Upper lobe of right lung (tissue), 1 donor: ENCODE data around the gene MAMDC2. TPM values are rescaled to one million over a fixed set of nuclear protein-coding genes. Genes with fewer than 3 reads are reported as not detected.
A peak's percentile ranks its signal among the peaks of the same experiment; 100 is the strongest.
"Not testable (repeated sequence)": the region's sequence is repeated elsewhere in the genome, so short reads cannot be mapped to it uniquely, and the experiment has no call there.

ENCODE experiments used
- ATAC-seq: fragments of 200-7000 bp; cut with Tn5 transposase; one replicate; pipeline ENCODE4 v1.9.1; 2020; ENCODE audit warnings: mild to moderate bottlenecking, moderate library complexity
- DNase-seq: peaks from one replicate; pipeline ENCODE4 v3.0.0-alpha.2; 2020
- H3K27ac ChIP-seq: fragments of 200-600 bp; one replicate; pipeline ENCODE4 v1.8.0; 2022
- H3K27me3 ChIP-seq: fragments of 200-600 bp; one replicate; pipeline ENCODE4 v1.8.0; 2022; ENCODE audit warnings: mild to moderate bottlenecking
- H3K36me3 ChIP-seq: fragments of 200-600 bp; one replicate; pipeline ENCODE4 v1.8.0; 2022
- H3K4me1 ChIP-seq: fragments of 200-600 bp; one replicate; pipeline ENCODE4 v1.8.0; 2022
- H3K4me3 ChIP-seq: fragments of 200-600 bp; one replicate; pipeline ENCODE4 v1.8.0; 2022; ENCODE audit warnings: mild to moderate bottlenecking
- H3K9me3 ChIP-seq: fragments of 200-600 bp; one replicate; pipeline ENCODE4 v1.8.0; 2022
- intact Hi-C: fragments of 100-400 bp; cut with DNase I; formaldehyde crosslinking; loops from one replicate; pipeline ENCODE4 v1.11.0; 2022
- total RNA-seq: library from RNA; stranded (reverse); fragmentation: NEBNext Ultra II Directional; extraction: Animal tissue kit (Norgen Biotek cat#: 25700); gene quantifications from one replicate; pipeline ENCODE4 v1.2.1, GENCODE V29; 2021
- TF ChIP-seq, protein P1 (sequence below): fragments of 200-600 bp; IDR thresholded peaks from one replicate; pipeline ENCODE4 v1.8.0; 2022; ENCODE audit warnings: antibody characterized with exemption
- donor health status: DM: no; HTN: yes; CAD: no; lungs with severe emphysema.

Gene MAMDC2
- total RNA-seq, 1 donor from 2014 or later, result 72.0 TPM

DNA sequence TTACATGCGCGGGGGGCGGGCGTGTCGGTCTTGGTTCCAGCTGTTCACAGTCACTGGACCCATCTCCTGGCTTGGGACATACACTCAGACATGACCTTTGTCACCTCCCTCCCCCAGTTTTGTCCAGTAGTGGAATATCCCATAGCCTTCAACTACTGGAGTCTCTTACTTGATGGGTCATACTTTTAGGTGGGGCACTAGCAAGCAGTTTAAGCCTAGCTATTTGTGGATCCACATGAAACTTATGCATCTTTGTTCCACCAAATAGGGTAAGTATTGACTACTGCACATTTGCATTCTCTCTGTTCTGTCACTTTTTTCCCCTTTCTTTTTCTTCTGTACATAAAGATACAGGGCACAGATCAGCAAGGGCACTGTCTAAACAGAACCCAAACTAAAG, 15.4 kb upstream of the MAMDC2 start:
- DNase-seq (no peak), ATAC-seq (no peak)
- Histone ChIP-seq H3K4me1 (no peaks in the 10 kb centered on the region), H3K27me3 (no peaks in the 10 kb centered on the region), H3K36me3 (no peaks in the 10 kb centered on the region), H3K27ac (no peak overlapping the region), H3K4me3 (no peak overlapping the region), H3K9me3 (no peaks in the 10 kb centered on the region)
- intact Hi-C loops, result no loop called here
- TF ChIP-seq, protein P1, sequence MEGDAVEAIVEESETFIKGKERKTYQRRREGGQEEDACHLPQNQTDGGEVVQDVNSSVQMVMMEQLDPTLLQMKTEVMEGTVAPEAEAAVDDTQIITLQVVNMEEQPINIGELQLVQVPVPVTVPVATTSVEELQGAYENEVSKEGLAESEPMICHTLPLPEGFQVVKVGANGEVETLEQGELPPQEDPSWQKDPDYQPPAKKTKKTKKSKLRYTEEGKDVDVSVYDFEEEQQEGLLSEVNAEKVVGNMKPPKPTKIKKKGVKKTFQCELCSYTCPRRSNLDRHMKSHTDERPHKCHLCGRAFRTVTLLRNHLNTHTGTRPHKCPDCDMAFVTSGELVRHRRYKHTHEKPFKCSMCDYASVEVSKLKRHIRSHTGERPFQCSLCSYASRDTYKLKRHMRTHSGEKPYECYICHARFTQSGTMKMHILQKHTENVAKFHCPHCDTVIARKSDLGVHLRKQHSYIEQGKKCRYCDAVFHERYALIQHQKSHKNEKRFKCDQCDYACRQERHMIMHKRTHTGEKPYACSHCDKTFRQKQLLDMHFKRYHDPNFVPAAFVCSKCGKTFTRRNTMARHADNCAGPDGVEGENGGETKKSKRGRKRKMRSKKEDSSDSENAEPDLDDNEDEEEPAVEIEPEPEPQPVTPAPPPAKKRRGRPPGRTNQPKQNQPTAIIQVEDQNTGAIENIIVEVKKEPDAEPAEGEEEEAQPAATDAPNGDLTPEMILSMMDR, result no peak

GRCh38 chr9:70030156-70030555, 13.5 kb upstream of the MAMDC2 start:
- H3K9me3 ChIP-seq, result no peaks in the 10 kb centered on the region
- H3K36me3 ChIP-seq, result no peaks in the 10 kb centered on the region
- intact Hi-C loops, result no loop called here
- TF ChIP-seq, protein P1, result no peak
- H3K27me3 ChIP-seq, result no peaks in the 10 kb centered on the region
- H3K4me3 ChIP-seq, result no peak overlapping the region
- DNase-seq (no peak), ATAC-seq (no peak)
- H3K4me1 ChIP-seq, result no peaks in the 10 kb centered on the region
- no peak overlapping the region for H3K27ac ChIP-seq

DNA sequence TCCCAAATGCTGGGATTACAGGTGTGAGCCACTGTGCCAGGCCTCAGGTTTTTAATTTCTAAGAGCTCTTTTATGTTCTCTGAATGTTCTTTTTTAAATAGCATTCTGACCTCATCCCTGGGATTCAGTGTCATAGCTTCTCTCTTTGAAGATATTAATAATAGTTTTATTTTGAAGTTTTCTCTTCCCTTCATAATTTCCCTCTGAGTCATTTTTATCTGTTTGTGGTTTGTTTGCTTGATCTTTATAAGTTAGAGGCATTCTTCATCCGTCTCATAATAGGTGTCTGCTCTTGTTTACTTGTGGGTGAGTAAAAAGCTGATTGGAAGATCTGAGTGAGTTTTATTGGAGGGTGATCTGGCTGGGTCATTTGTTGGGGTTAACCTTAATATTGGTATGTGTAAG, 12.5 kb upstream of the MAMDC2 start:
- DNase-seq (no peak), ATAC-seq (no peak)
- Histone ChIP-seq H3K36me3 (no peaks in the 10 kb centered on the region), H3K4me3 (no peak overlapping the region), H3K9me3 (no peaks in the 10 kb centered on the region), H3K4me1 (no peaks in the 10 kb centered on the region), H3K27ac (no peak overlapping the region), H3K27me3 (no peaks in the 10 kb centered on the region)
- TF ChIP-seq, protein P1, result no peak
- intact Hi-C loops, result no loop called here

GRCh38 chr9:70034271-70034711, 9.4 kb upstream of the MAMDC2 start:
- Histone ChIP-seq H3K4me3 (no peak overlapping the region), H3K36me3 (no peaks in the 10 kb centered on the region), H3K27ac (no peak overlapping the region), H3K4me1 (no peaks in the 10 kb centered on the region), H3K27me3 (no peaks in the 10 kb centered on the region), H3K9me3 (no peaks in the 10 kb centered on the region)
- DNase-seq (no peak), ATAC-seq (no peak)
- TF ChIP-seq, protein P1, result no peak
- intact Hi-C loops, result no loop called here

- no peak for ATAC-seq
- Histone ChIP-seq H3K27me3 (no peaks in the 10 kb centered on the region), H3K36me3 (no peaks in the 10 kb centered on the region), H3K9me3 (no peaks in the 10 kb centered on the region), H3K4me1 (no peaks in the 10 kb centered on the region), H3K4me3 (no peak overlapping the region), H3K27ac (no peak overlapping the region)
- no peak for DNase-seq
- intact Hi-C loops, result no loop called here
- TF ChIP-seq, protein P1, result no peak
Measured at GRCh38 chr9:70035691-70036090, 8.0 kb upstream of the MAMDC2 start.

- H3K27me3 ChIP-seq, result no peaks in the 10 kb centered on the region
- no peak for DNase-seq
- intact Hi-C loops, result no loop called here
- TF ChIP-seq, protein P1, result no peak
- H3K4me1 ChIP-seq, result no peaks in the 10 kb centered on the region
- H3K27ac ChIP-seq, result no peak overlapping the region
- no peaks in the 10 kb centered on the region for H3K36me3 ChIP-seq
- no peak for ATAC-seq
- H3K9me3 ChIP-seq, result no peaks in the 10 kb centered on the region
- no peak overlapping the region for H3K4me3 ChIP-seq
Measured at GRCh38 chr9:70036641-70037040, 7.0 kb upstream of the MAMDC2 start.

DNA sequence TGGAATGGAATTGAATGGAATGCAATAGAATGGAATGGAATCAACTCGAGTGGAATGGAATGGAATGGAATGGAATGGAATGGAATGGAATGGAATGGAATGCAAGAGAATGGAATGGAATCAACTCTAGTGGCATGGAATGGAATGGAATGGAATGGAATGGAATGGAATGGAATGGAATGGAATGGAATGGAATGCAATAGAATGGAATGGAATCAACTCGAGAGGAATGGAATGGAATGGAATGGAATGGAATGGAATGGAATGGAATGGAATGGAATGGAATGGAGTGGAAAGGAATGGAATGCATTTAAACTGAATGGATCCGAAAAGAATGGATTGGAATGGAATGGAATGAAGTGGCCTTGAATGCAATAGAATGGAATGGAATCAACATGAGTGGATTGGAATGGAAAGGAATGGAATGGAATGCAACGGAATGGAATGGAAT, 5.5 kb upstream of the MAMDC2 start:
- H3K4me3 ChIP-seq, H3K27me3 ChIP-seq, H3K4me1 ChIP-seq, H3K9me3 ChIP-seq, H3K27ac ChIP-seq, intact Hi-C loops, DNase-seq, H3K36me3 ChIP-seq: not testable (repeated sequence)
- peak; percentile 69 for ATAC-seq
